Stimulated activated CD4-positive, alpha-beta T cell treated with anti-CD3 and anti-CD28 coated beads, Interleukin-2, amount 100 ng/mL, for 4 hours (primary cell): ENCODE results near the gene HOXC11.

ENCODE experiments used
- DNase-seq: peaks from one replicate; pipeline ENCODE4 v3.0.0-alpha.2; 2020; ENCODE audit warnings: low read depth

Gene HOXC11

GRCh38 chr12:54021432-54022013 is 48.6 kb downstream of the HOXC11 start:
- DNase-seq = no peak

- no peak for DNase-seq
Measured at GRCh38 chr12:54022960-54023884, 50.3 kb downstream of the HOXC11 start.

- no peak for DNase-seq
Measured at GRCh38 chr12:54024127-54024526, 51.2 kb downstream of the HOXC11 start.

GRCh38 chr12:54024581-54025305 is 51.8 kb downstream of the HOXC11 start:
- no peak for DNase-seq

- no peak for DNase-seq
Measured at GRCh38 chr12:54025499-54026405, 52.8 kb downstream of the HOXC11 start.

- no peak for DNase-seq
Measured at GRCh38 chr12:54026640-54027441, 53.9 kb downstream of the HOXC11 start.
